ENCODE data around the gene UGT2B28. TPM values are rescaled to one million over a fixed set of nuclear protein-coding genes. Genes with fewer than 3 reads are reported as not detected.
"Not testable (repeated sequence)": the region's sequence is repeated elsewhere in the genome, so short reads cannot be mapped to it uniquely, and the experiment has no call there.

UGT2B28 gene
- total and polyA plus RNA-seq, 12 donors = not detected

DNA sequence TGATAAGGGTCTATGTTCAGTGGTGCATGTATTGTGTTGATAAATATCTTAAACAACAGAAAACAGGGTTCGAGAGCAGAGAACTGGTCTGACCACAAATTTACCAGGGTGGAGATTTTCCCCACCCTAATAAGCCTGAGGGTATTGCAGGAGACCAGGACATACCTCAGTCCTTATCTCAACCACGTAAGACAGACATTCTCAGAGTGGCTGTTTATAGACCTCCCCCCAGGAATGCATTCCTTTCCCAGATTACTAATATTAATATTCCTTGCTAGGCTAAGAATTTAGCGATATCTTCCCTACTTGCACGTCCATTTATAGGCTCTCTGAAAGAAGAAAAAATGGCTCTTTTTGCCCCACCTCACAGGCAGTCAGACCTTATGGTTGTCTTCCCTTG, 16.1 kb downstream of the UGT2B28 start:
- WGBS, 2 donors = 62 to 69% methylated on average over 4 of the region's 4 CpGs
- H3K27ac ChIP-seq; ATAC-seq; H3K27me3 ChIP-seq; intact Hi-C loops (cut with DNase I); H3K4me3 ChIP-seq; H3K4me1 ChIP-seq; H3K36me3 ChIP-seq; DNase-seq: not testable (repeated sequence)
- peaks cover 0 to 13% (median 0%) of the 10 kb centered on the region in 11 donors for H3K9me3 ChIP-seq

DNA sequence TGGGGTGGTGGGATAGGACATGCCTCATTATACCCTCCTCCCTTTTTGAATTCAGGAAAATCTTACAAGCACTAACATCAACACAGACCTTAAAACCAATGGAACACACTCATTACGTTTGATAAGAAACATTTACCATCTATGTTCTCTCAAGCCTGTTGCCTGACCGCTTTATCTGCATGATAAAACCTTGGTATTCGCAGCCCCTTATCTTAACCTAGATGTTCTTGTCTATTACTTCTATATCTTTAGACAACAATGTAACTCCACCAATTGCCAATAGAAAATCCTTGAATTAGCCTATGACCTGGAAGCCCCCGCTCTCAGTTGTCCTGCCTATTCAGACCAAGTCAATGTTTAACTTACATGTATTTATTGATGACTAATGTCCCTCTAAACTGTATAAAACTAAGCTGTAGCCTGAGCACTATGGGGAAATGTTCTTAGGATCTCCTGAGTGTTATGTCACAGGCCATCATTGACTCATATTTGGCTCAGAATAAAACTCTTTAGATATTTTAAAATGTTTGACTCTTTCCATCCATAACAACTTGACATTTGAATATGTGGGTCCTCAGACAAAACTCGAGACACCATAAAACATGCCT, 28.3 kb downstream of the UGT2B28 start:
- not testable (repeated sequence) for H3K4me1 ChIP-seq, H3K27ac ChIP-seq, H3K4me3 ChIP-seq, ATAC-seq, DNase-seq, H3K36me3 ChIP-seq, H3K27me3 ChIP-seq
- WGBS, 2 donors = 52 to 64% methylated on average over 5 of the region's 5 CpGs
- H3K9me3 ChIP-seq = peaks cover 0 to 12% (median 0%) of the 10 kb centered on the region in 11 donors
- intact Hi-C loops (cut with DNase I) = loop anchor here in 2 of 10 donors (5.0 kb wide), 1 partner anchor 66 kb away; no protein-coding TSS in a partner anchor

DNA sequence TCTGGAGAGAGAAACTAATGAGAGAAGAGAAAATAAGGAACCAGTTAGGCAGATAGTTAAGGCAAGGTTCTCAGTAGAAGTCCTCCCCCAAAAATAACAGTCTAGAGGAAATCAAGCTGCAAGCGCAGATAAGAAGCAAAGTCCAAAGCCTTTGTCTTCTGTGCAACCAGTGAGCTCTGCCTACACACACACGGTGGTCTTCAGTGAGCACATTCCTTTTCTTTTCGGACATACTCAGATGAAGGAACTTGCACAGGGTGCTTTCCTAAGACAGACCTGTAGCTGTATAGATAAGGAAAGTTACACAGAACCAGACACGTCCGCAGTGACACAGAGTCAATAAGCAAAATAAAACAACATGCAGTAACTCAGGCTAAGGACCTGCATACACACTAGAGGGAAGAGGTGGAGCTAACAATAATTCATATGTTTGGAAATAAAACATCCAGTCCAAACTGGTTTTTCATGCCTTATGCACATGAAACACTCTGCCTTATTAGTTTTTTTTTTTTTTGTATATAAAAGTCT, 29.3 kb downstream of the UGT2B28 start:
- H3K27me3 ChIP-seq, H3K36me3 ChIP-seq, H3K4me3 ChIP-seq, H3K4me1 ChIP-seq, DNase-seq, H3K27ac ChIP-seq, ATAC-seq, H3K9me3 ChIP-seq: not testable (repeated sequence)
- 45 to 47% methylated on average over 4 to 5 of the region's 5 CpGs for WGBS, 2 donors
- intact Hi-C loops (cut with DNase I) = loop anchor here in 4 of 10 donors (5.0 to 10.0 kb wide), 2 partner anchors 67 to 305 kb away; no protein-coding TSS in a partner anchor

DNA sequence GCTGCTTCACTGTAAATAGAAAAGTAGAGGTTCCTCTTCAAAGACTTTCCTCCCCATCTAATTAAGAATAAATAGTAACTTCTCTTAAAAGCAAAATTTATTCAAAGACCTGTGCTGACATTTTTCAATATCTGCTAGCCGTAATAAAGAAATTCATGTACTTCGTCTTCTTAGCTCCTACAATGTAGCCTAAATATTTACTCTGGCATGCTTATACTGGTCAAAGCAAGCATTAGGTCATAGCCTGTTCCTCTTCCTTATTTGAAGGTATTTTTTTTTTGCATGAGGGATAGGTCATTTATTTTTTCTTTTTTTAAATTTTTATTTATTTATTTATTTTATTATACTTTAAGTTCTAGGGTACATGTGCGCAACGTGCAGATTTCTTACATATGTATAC, 30.0 kb downstream of the UGT2B28 start:
- ATAC-seq, H3K36me3 ChIP-seq, H3K27me3 ChIP-seq, H3K27ac ChIP-seq, H3K4me3 ChIP-seq, H3K9me3 ChIP-seq, H3K4me1 ChIP-seq, DNase-seq: not testable (repeated sequence)
- intact Hi-C loops (cut with DNase I) = loop anchor here in 2 of 10 donors (10.0 kb wide), 1 partner anchor 305 kb away; no protein-coding TSS in a partner anchor
- WGBS, 2 donors = 90 to 92% methylated on average over 4 of the region's 4 CpGs

DNA sequence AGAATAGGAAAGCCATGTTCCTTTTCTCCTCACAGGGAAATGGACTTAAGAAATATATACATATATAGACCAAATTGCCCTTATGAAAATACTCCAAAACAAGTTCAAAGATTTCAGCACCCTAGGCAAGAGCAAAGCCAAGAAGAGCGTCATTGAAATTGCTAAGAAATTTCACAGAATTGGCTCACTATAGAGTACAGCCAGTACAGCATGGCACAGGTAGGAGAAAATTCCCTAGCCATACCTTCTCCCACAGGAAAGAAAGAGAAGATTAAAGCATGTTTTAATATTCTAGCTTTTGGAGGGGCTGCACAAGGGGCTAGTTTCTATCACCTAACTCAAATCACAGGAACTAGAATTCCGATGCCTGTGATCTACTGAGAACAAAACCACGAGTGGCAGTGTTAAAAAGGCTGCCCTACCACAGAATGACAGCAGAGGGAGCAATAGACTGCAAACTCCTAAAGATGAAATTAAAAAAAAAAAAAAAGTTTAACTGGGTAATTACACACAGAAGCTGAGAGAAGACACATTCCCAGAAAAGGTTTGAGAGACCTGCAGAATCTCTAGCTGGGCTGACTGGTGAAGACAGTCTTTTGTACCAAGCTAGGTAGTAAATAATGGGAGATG, 37.5 kb downstream of the UGT2B28 start:
- not testable (repeated sequence) for H3K36me3 ChIP-seq, H3K27me3 ChIP-seq, H3K27ac ChIP-seq, H3K9me3 ChIP-seq, H3K4me3 ChIP-seq, H3K4me1 ChIP-seq, ATAC-seq, DNase-seq
- intact Hi-C loops (cut with DNase I) = loop anchor here in 6 of 10 donors (5.0 to 10.0 kb wide), 2 partner anchors 297 to 300 kb away; no protein-coding TSS in a partner anchor
- TF ChIP-seq, protein P1, sequence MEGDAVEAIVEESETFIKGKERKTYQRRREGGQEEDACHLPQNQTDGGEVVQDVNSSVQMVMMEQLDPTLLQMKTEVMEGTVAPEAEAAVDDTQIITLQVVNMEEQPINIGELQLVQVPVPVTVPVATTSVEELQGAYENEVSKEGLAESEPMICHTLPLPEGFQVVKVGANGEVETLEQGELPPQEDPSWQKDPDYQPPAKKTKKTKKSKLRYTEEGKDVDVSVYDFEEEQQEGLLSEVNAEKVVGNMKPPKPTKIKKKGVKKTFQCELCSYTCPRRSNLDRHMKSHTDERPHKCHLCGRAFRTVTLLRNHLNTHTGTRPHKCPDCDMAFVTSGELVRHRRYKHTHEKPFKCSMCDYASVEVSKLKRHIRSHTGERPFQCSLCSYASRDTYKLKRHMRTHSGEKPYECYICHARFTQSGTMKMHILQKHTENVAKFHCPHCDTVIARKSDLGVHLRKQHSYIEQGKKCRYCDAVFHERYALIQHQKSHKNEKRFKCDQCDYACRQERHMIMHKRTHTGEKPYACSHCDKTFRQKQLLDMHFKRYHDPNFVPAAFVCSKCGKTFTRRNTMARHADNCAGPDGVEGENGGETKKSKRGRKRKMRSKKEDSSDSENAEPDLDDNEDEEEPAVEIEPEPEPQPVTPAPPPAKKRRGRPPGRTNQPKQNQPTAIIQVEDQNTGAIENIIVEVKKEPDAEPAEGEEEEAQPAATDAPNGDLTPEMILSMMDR (IDR thresholded peaks at IDR 0.05) = peak in 8 of 9 donors; percentile 11 to 62 (median 49)
- WGBS, 2 donors = 29 to 30% methylated on average over 3 of the region's 3 CpGs

DNA sequence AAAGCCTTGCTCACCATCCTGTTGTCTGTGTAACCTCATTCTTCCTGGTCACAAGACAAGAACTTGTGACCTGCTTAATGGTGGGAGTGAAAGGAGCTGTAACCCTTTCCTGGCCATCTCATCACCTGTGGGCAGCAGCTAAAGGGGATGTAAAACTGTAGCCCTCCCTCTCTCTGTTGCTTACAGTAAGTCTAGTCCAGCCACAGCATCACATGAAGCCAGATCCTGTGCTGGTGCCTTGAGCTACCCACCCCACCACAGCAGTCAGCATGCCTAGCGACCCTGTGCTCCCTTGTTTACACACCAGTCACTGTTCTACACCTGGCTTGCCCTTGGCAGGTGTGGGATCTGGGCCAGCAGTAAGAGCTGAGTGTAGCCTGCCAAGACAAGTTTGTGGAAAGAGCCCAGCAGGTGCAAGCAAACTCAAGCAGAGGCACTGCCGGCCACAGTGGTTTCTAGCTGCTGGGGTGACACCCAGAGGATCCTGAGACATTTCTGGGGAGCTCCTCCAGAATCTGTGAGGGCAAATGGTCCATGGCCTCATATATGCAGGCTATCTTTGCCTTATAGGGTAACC, 41.0 kb downstream of the UGT2B28 start:
- H3K9me3 ChIP-seq = no peaks in the 10 kb centered on the region
- H3K4me3 ChIP-seq = no peak overlapping the region
- DNase-seq = no peak
- TF ChIP-seq, protein P1 (IDR thresholded peaks at IDR 0.05) = no peak
- WGBS, 2 donors = 70 to 83% methylated on average over 2 of the region's 2 CpGs
- H3K27me3 ChIP-seq = no peaks in the 10 kb centered on the region
- H3K4me1 ChIP-seq = no peaks in the 10 kb centered on the region
- ATAC-seq = no peak
- no peaks in the 10 kb centered on the region for H3K36me3 ChIP-seq
- no peak overlapping the region for H3K27ac ChIP-seq
- intact Hi-C loops (cut with DNase I) = loop anchor here in 2 of 10 donors (5.0 to 10.0 kb wide), 2 partner anchors 291 to 294 kb away; no protein-coding TSS in a partner anchor
